Cardiac fibroblast (primary cell): ENCODE measurements around the gene FER.

Experiments used
- DNase-seq, 2 donors: peaks; one replicate each; pipeline versions ENCODE4 v3.0.0 to v3.0.0-alpha.2; 2010; ENCODE audit warnings: low read depth in 2 of 2
- H3K4me3 ChIP-seq, 2 donors: replicated peaks in 1 of 2; 1 replicate in 1 of 2; 2 replicates in 1 of 2; pipeline ENCODE4 v1.5.1; 2011; ENCODE audit warnings: low read depth in 2 of 2, low read length in 2 of 2, mild to moderate bottlenecking in 2 of 2, moderate library complexity in 1 of 2
- CTCF ChIP-seq: IDR thresholded peaks from one replicate; pipeline ENCODE4 v1.5.1; 2011; ENCODE audit warnings: low read depth, mild to moderate bottlenecking, low read length, inconsistent platforms

Gene FER

GRCh38 chr5:108910627-108911026 is 162.9 kb downstream of the FER start:
- no peak overlapping the region for H3K4me3 ChIP-seq
- TF ChIP-seq CTCF: no peak
- no peak for DNase-seq

DNA sequence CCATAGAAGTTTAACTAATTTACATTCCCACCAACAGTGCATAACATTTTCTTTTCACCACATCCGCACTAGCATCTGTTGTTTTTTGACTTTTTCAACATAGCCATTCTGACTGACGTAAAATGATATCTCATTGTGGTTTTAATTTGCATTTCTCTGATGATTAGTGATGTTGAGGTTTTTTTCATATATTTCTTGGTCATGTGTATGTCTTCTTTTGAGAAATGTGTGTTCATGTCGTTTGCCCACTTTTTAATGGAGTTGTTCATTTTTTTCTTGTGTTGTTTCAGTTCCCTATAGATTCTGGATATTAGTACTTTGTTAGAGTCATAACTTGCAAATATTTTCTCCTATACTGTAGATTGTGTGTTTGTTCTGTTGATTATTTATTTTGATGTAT is 163.4 kb downstream of the FER start:
- H3K4me3 ChIP-seq: no peak overlapping the region
- no peak for DNase-seq
- no peak for TF ChIP-seq CTCF

DNA sequence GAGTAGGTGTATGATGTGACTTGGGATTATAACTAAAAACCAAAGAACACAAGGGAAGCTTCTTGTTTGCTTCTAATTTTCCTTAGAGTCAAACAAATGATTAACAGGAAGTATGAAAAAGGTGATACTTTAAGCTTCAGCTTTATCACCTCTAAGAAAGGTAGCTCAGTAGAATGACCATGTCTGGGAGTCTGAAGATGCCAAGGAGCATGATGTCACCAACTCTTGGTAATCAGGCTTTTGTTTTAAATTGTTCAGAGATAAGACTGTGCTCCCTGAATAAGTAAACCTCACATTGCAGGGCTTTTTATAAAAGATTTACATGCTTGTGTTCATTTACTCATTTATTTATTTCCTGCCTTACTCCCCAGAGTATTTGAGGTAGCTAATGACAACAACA is 169.9 kb downstream of the FER start:
- no peak overlapping the region for H3K4me3 ChIP-seq
- no peak for TF ChIP-seq CTCF
- peak in 1 of 2 donors; percentile 32 for DNase-seq

DNA sequence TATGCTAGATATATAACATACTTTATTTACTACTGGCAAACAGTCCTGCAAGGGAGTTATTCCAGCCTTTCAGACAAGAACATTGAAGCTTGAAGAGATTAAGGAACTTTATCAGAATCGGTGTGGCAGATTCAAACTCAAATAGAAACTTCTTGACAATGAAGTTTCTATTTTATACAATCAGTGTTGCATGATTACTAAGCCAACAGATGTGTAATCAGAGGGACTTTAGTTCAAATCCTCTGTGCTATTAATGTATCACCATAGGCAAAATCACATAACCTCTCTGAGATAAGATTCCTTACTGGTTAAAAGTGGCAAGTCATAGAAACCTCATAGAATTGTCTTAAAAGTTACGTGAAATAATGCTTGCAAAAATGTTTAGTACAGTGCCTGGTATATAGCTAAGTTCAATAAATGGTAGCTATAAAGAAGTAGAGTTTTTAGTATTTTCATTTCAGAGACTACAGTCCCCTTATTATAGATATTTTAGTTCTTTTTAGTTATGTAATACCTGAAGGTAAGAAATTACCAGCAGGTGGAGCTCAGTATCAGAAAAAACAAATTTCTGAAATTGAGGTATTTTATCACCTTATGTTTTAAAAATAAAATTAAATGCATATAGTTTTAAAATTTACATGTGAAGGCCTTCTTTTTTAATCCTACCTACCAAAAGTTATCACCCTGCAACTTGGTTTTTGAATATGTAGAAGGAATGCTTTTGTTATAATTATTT is 172.1 kb downstream of the FER start:
- TF ChIP-seq CTCF: peak; percentile 13
- no peak overlapping the region for H3K4me3 ChIP-seq
- peak in 1 of 2 donors; percentile 18 for DNase-seq

- H3K4me3 ChIP-seq: no peak overlapping the region
- TF ChIP-seq CTCF: peak; percentile 25
- no peak for DNase-seq
These were observed 176.8 kb downstream of the FER start for GRCh38 chr5:108924457-108924961.

DNA sequence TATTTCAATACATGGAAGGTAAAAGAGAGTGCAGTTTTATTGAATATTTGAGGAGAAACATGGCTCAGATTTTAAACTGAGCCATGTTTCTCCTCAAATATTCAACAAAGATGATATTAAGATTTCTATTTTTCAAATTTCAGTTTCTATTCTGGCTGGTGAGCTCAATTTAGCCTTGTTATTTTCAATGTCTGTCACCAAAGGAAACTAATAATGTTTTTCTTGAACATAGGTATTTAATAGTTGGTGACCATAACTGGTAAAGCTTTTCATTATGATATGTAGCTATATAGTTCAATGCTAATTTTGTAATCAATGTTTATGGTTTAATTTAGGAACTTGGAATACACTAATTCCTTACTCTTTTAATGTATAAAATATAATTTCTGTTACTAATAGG is 177.4 kb downstream of the FER start:
- no peak for TF ChIP-seq CTCF
- H3K4me3 ChIP-seq: no peak overlapping the region
- no peak for DNase-seq

- DNase-seq: no peak
- TF ChIP-seq CTCF: no peak
- no peak overlapping the region for H3K4me3 ChIP-seq
These were observed 182.4 kb downstream of the FER start for GRCh38 chr5:108930107-108930506.
